ENCODE measurements around the gene GATB. TPM values are rescaled to one million over a fixed set of nuclear protein-coding genes. Genes with fewer than 3 reads are reported as not detected.

GATB gene
- total RNA-seq, 4 donors from 2014 or later, result 18.7 to 34.0 (median 27.6) TPM

DNA sequence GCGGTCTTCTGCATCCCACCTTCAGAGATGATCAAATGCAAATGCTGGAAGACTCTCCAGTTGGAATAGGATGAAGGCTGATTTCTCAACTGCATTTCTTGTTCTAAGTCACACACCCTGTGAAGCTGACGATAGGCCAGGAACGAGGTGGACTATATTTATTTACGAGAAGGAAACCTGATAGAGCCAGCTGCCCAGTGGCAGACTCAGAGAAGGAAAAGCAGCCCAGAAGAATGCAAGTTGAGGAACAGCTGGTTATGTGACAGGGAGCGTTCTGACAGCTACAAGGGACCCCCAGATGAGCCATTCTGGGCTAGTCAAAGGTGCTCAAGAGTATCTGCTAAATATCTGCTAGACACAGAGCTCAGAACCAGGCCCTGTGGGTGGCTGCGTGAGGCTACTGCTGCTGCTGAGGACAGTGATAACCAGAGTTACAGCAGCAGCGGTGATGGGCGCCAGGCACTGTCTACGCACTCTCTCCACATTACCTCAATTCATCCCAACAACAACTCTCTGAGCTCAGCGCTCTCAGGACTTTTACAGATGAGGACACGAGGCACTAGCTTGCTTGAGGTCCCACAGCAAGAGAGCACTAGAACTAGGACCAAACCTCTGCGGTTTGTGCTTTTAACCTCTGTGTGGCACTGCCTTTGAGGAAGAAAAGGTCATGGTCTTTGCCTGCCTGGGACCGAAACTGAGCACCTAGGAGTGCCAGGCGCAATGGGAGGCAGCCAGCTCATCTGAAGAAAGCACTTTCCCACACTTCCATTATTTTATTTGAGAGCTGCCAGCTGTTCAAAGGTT lies 69.0 kb downstream of the GATB start:
- peak overlapping the region; percentile 20 to 33 (median 22) for H3K4me3 ChIP-seq
- in situ Hi-C loops (cut with MboI; ENCODE audit: low sequenced_read_pairs in 4 of 4) (no loop called here), intact Hi-C loops (cut with DNase I; ENCODE audit: low total_unique reads) (loop anchor here (1.0 to 5.0 kb wide), 5 partner anchors 21 to 285 kb away; partner anchors contain the start of genes FHIP1A and GATB)
- H3K27me3 ChIP-seq, result no peaks in the 10 kb centered on the region
- DNase-seq (peak; percentile 81 to 83), ATAC-seq (peak; percentile 89 to 90)
- TF ChIP-seq, protein P1, sequence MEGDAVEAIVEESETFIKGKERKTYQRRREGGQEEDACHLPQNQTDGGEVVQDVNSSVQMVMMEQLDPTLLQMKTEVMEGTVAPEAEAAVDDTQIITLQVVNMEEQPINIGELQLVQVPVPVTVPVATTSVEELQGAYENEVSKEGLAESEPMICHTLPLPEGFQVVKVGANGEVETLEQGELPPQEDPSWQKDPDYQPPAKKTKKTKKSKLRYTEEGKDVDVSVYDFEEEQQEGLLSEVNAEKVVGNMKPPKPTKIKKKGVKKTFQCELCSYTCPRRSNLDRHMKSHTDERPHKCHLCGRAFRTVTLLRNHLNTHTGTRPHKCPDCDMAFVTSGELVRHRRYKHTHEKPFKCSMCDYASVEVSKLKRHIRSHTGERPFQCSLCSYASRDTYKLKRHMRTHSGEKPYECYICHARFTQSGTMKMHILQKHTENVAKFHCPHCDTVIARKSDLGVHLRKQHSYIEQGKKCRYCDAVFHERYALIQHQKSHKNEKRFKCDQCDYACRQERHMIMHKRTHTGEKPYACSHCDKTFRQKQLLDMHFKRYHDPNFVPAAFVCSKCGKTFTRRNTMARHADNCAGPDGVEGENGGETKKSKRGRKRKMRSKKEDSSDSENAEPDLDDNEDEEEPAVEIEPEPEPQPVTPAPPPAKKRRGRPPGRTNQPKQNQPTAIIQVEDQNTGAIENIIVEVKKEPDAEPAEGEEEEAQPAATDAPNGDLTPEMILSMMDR (IDR thresholded peaks at IDR 0.05 in 4 of 5, conservative IDR thresholded peaks at IDR 0.05 in 1 of 5), result no peak
- peak; percentile 17 to 69 for TF ChIP-seq POLR2A (IDR thresholded peaks at IDR 0.05)
- H3K36me3 ChIP-seq, result no peaks in the 10 kb centered on the region
- H3K9me3 ChIP-seq, result no peaks in the 10 kb centered on the region
- peak overlapping the region; percentile 83 to 92 (median 91) for H3K27ac ChIP-seq
- H3K4me1 ChIP-seq, result peaks cover 82 to 85% of the 10 kb centered on the region in 2 donors

DNA sequence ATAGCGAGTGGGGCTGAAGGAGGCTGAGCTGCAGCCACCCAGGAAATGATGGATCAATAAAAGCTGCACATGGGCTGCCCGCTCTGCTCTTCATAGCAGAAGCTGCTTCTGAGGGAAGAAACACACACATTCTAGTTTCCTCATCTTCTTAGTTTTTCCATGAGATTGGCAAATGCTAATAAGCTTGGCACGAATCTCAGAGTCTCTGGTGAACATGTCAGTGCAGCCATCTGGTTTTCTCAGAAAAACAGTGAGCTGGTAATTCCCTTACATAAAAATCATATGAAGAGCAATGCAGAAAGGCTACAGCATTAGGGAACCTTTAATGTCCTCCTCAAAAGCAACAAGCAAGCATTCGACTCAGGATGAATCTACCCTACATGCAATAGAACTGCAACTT lies 69.9 kb downstream of the GATB start:
- ATAC-seq (no peak), DNase-seq (no peak)
- Histone ChIP-seq H3K4me3 (no peak overlapping the region), H3K27ac (peak overlapping the region; percentile 83 to 92 (median 91)), H3K36me3 (no peaks in the 10 kb centered on the region), H3K4me1 (peaks cover 84 to 89% of the 10 kb centered on the region in 2 donors), H3K9me3 (no peaks in the 10 kb centered on the region), H3K27me3 (no peaks in the 10 kb centered on the region)
- TF ChIP-seq, protein P1 (IDR thresholded peaks at IDR 0.05 in 4 of 5, conservative IDR thresholded peaks at IDR 0.05 in 1 of 5), result no peak
- TF ChIP-seq POLR2A (IDR thresholded peaks at IDR 0.05), result no peak
- intact Hi-C loops (cut with DNase I; ENCODE audit: low total_unique reads) (loop anchor here (1.0 to 5.0 kb wide), 4 partner anchors 20 to 284 kb away; partner anchors contain the start of genes FHIP1A and GATB), in situ Hi-C loops (cut with MboI; ENCODE audit: low sequenced_read_pairs in 4 of 4) (no loop called here)

DNA sequence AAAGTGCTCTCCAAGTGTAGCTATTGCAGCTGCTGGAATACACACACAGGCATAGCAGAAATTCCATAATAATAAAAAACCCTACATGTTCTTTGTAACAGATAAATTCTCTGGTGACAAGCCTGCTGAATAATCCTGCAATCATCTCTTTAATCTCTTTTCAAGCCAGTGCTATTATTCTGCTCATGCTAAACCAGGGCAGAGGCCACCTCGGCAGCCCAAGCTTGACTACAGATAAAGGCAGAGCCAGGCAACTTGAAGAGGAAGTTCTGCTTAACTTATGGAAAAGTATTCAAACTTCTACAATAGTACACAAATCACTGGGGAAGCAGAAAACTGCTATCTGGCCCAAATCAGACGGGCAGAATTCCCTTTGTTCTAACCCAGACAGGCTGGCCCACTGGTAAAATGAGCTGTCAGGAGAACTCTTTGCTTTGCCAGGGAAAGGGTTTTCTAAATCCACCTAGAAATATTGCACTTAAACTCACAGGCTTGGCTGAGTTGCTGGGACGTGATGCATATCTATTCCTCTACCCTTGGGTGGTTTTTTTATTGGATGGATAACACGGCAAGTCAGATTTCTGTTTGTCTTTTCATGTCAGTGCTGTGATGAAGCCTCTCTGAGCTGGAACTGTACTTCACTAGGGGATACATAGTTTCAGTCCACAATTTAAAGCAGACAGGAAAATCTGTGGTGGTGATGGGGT lies 70.5 kb downstream of the GATB start:
- DNase-seq (no peak), ATAC-seq (no peak)
- no peaks in the 10 kb centered on the region for H3K9me3 ChIP-seq
- peak overlapping the region; percentile 83 to 92 (median 91) for H3K27ac ChIP-seq
- H3K4me1 ChIP-seq, result peaks cover 87 to 89% of the 10 kb centered on the region in 2 donors
- in situ Hi-C loops (cut with MboI; ENCODE audit: low sequenced_read_pairs in 4 of 4), result no loop called here
- intact Hi-C loops (cut with DNase I; ENCODE audit: low total_unique reads), result loop anchor here (2.0 to 5.0 kb wide), 3 partner anchors 20 to 283 kb away; partner anchors contain the start of genes FHIP1A and GATB
- TF ChIP-seq, protein P1 (IDR thresholded peaks at IDR 0.05 in 4 of 5, conservative IDR thresholded peaks at IDR 0.05 in 1 of 5), result no peak
- no peak for TF ChIP-seq POLR2A (IDR thresholded peaks at IDR 0.05)
- no peaks in the 10 kb centered on the region for H3K27me3 ChIP-seq
- H3K4me3 ChIP-seq, result no peak overlapping the region
- no peaks in the 10 kb centered on the region for H3K36me3 ChIP-seq

DNA sequence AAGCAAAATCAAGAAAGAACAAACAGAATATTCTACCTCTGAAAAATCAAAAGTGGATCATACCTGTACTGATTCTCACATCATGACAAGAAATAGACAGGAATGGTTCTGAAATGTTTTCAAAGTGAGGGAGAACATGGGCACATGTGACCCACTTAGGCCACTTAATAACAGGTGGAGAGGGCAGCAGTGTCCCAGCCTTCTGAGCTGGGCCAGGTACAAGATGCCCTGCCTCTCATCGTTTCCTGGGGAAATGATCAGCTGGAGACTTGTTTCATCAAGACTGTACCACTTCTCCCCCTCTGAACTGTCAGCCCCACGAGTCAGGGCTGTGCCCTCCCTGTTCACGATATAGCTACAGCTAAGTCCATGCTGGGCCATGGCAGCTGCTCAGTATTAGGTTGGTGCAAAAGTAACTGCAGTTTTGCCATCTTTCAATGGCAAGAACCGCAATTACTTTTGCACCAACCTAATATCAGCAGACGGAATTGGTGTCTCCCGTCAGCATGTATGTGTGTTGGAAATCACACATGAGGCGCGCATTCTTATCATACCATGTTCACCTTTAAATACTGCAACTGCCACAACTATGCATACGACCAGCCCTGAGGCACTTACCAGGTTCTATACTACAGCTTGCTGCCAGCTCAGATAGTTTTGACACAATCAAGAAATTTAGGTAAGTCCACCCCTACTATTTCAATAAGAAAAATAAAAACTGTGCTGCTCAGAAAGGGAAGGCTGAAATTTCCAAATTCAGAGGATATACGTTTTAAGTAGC lies 71.4 kb downstream of the GATB start:
- ATAC-seq, result no peak

More for the DNA sequence above, 71.4 kb downstream of the GATB start:
- no peak for DNase-seq
- Histone ChIP-seq H3K4me1 (peaks cover 78 to 82% of the 10 kb centered on the region in 2 donors), H3K27ac (peak overlapping the region; percentile 51 to 92 (median 80)), H3K36me3 (no peaks in the 10 kb centered on the region), H3K27me3 (no peaks in the 10 kb centered on the region), H3K9me3 (no peaks in the 10 kb centered on the region), H3K4me3 (no peak overlapping the region)
- TF ChIP-seq, protein P1 (IDR thresholded peaks at IDR 0.05 in 4 of 5, conservative IDR thresholded peaks at IDR 0.05 in 1 of 5), result no peak
- no peak for TF ChIP-seq POLR2A (IDR thresholded peaks at IDR 0.05)
- in situ Hi-C loops (cut with MboI; ENCODE audit: low sequenced_read_pairs in 4 of 4), result no loop called here
- intact Hi-C loops (cut with DNase I; ENCODE audit: low total_unique reads), result no loop called here

Measured in gastrocnemius medialis (tissue), 4 donors.